Astrocyte of the spinal cord (primary cell): Measurements from ENCODE around the gene LRCH1.

Experiments
- DNase-seq: peaks from one replicate; pipeline ENCODE4 v3.0.0; 2011; ENCODE audit warnings: low read depth, low spot score
- H3K4me3 ChIP-seq: 2 replicates; pipeline ENCODE4 v1.5.1; 2011; ENCODE audit warnings: low read depth, mild to moderate bottlenecking, low read length, moderate library complexity
- CTCF ChIP-seq: IDR thresholded peaks from 2 replicates; pipeline ENCODE4 v1.5.1; 2012; ENCODE audit warnings: low read depth, mild to moderate bottlenecking, low read length, inconsistent platforms
- in situ Hi-C: cut with HindIII; loops from 2 replicates; pipeline ENCODE4 v1.10.0; 2017; ENCODE audit warnings: low sequenced_read_pairs

The LRCH1 gene

GRCh38 chr13:46560778-46561177 is 7.8 kb downstream of the LRCH1 start:
- in situ Hi-C loops, result no loop called here
- H3K4me3 ChIP-seq, result no peak overlapping the region
- no peak for DNase-seq
- no peak for TF ChIP-seq CTCF

DNA sequence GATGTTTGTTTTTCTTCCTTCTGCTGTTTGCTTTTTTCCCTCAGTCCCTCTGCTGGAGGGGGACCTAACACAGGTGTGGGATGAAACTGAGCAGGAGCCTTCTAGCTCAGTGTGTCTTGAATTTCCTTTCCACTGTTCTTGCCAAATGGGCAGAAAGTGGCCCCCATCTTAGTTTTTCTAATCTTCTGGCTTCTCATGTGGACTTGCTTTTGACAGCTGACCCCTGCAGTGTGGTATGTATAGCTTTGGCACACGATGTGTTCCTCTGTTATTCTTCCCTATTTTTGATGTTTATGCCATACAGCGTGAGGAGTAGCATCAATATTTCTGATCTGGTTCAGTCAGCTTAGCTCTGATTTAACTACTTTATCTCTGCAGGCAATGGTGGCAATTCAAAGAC is 8.3 kb downstream of the LRCH1 start:
- in situ Hi-C loops, result no loop called here
- no peak for TF ChIP-seq CTCF
- H3K4me3 ChIP-seq, result no peak overlapping the region
- DNase-seq, result no peak

DNA sequence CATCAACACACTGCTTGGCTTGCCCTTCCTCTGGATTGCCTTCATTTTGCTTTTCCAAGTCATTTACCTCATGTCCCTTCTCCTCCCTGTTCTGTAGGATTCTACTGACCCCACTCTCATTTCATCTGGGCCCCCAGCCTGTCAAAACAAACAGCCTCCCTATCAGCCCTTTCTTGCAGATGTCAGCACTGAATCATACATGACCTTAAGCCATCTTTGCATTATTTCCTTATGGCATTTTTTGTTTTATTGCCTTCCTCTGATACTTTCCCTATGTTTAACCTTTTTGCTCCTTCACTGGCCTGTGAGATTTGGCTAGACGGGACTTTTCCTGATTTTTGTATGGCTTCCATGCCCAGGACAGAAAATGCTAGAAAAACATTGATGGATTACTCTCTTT is 8.7 kb downstream of the LRCH1 start:
- DNase-seq, result no peak
- in situ Hi-C loops, result no loop called here
- TF ChIP-seq CTCF, result no peak
- no peak overlapping the region for H3K4me3 ChIP-seq

DNA sequence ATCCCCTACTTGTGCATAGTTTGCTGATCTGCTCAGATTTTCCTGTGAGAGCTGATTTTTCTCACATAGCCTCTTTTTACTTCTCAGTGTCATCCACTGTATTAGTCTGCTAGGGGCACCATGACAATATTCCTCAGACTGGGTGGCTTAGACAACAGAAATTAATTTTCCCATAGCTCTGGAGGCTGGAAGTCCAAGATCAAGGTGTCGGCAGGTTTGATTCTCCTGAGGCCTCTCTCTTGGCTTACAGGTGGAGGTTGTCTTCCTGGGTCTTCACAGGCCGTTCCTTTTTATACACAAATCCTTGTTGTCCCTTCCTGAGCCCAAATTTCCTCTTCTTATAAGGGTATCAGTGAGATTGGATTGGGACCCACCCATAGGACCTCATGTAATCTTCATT is 9.2 kb downstream of the LRCH1 start:
- in situ Hi-C loops, result no loop called here
- H3K4me3 ChIP-seq, result no peak overlapping the region
- no peak for TF ChIP-seq CTCF
- no peak for DNase-seq

DNA sequence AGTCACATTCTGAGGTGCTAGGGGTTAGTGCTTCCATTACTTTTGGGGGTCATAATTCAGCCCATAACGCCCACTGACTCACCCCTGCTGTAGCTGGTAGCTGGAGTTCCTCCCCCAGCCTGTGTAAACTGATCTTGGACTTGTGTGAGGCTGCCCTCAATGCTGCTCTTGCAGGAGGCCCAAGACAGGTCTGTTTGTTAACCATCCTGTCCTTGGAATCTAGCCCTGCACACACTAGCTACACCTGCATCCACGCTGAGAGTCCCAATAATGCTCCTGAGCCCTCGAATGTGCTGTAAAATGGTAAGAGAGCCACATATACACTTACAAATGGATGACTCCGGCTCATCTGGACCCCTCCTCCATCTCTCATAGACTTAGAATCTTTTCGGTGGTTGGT is 9.6 kb downstream of the LRCH1 start:
- in situ Hi-C loops, result no loop called here
- no peak overlapping the region for H3K4me3 ChIP-seq
- no peak for TF ChIP-seq CTCF
- DNase-seq, result no peak

GRCh38 chr13:46565808-46566750 is 13.1 kb downstream of the LRCH1 start:
- no peak overlapping the region for H3K4me3 ChIP-seq
- no peak for TF ChIP-seq CTCF
- in situ Hi-C loops, result no loop called here
- no peak for DNase-seq
